ENCODE measurements around the gene TECR.
A peak's percentile ranks its signal among the peaks of the same experiment; 100 is the strongest.
"Not testable (repeated sequence)": the region's sequence is repeated elsewhere in the genome, so short reads cannot be mapped to it uniquely, and the experiment has no call there.

TECR gene, protein sequence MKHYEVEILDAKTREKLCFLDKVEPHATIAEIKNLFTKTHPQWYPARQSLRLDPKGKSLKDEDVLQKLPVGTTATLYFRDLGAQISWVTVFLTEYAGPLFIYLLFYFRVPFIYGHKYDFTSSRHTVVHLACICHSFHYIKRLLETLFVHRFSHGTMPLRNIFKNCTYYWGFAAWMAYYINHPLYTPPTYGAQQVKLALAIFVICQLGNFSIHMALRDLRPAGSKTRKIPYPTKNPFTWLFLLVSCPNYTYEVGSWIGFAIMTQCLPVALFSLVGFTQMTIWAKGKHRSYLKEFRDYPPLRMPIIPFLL

DNA sequence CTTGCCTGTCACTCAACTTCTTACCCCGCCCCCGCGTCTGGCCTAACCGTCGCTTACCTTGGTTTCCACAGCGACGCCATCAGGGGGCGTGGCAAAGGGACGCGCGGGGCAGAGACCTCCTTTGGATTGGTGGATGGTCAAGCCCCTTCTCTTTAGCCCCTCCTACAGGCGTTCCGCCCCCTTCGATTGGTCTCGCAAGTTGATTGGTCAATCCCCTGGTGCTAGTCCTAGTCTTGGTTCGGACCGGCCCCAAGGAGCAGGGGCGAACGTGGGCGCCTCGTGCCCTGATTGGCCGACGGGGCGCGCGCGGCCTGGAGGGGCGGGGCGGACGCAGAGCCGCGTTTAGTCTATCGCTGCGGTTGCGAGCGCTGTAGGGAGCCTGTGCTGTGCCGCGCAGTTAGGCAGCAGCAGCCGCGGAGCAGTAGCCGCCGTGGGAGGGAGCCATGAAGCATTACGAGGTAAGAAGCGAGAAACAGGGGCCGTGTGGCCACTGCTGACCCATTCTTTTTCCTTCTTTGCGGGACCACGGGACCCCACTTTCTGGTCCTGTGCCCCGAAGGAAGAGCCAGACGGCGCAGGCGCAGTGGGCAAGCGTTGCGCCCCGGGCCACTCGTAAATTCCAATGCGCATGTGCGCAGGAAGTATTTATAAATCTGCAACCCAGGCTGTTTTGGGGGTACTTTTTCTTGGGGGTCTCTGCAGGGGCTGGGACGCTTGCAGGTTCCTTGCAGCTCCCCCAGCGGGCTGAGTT is at the start of gene TECR:
Gene TECR (plus strand): TSS at position 341 of the 751 bp plus-strand sequence. CDS start 103 bp downstream, at position 444.
- DNase-seq: peak; percentile 99

DNA sequence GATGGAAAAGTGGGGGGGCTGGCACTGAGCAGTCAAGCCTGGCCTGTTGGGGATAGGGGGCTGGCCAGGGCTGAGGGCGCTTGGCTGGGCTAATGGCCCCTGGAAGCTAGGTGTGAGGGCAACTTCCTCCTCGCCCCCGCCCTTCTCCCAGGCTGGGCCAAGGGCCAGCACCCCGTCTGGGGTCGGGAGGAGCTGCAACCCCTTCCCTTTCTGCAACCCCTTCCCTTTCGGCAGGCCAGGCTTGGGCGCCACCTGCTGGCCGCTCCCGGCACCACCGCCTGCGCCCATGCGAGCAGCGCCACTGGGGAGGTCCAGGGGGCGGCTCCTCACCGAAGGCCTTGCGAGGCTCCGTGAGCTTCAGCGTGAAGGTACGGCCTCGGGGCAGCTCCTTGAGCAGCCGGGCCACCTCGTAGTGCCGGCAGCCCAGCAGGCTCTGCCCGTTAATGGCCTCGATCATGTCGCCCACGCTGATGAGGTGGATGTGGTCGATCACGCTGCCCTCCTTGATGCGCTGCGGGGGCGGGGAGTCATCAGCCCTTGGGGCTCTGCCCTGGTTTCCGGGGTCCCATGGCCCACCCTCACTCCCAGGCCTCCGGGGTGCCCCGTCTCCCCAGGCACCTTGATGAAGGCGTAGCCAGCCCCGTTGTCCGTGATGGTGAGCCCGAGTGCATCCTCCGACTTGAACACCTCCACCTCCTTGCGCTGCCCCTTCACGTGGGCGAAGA is 49.3 kb upstream of the TECR start:
- no peak for DNase-seq

DNA sequence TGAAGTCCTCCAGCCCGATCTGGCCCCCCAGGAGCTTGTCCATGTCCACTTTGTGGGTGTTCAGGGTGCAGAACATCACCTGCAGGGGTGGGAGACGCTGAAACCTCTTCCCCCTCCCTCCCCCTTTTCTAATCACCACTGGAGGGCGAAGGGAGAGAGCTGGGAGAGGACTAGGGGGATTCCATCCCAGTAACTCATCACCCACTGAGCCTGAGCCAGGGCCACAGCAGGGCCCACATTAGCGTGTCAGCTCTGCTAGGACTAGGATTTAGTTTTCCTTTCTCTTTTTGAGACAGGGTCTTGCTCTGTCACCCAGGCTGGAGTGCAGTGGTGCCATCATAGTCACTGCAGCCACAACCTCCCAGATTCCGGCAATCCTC is 48.7 kb upstream of the TECR start:
- no peak for DNase-seq

DNA sequence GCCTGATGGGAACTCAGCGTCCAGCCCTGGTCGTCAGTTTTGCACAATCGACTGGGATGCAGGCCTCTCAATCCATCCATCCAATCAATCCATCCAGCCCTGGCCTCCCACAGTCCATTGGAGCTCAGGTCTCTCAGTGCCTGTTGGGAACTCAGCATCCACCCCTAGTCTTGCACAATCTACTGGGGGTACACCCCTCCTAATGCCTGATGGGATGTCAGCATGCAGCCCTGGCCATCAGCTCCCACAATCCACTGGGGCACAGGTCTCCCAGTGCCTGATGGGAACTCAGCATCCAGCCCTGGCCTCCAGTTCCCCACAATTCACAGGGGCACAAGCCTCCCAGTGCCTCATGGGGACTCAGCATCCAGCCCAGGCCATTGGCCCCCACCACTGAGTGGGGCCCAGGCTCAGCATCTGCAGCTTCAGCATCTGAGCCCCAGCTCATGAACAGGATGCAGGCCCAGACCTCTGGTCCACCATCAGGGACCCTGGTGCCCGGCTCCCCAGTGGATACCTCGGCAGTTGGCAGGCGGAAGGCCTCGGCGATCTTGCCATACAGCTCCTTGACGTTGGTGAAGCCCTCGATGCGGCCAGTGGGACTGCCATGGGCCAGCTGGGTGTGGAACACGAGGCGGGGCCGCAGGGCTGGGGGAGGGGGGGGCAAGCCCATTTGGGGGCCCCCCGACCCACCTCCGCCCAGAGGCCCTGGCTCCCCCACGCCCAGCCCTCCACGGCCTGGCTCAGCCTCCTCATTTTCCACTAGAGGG is 47.0 kb upstream of the TECR start:
- DNase-seq: no peak

DNA sequence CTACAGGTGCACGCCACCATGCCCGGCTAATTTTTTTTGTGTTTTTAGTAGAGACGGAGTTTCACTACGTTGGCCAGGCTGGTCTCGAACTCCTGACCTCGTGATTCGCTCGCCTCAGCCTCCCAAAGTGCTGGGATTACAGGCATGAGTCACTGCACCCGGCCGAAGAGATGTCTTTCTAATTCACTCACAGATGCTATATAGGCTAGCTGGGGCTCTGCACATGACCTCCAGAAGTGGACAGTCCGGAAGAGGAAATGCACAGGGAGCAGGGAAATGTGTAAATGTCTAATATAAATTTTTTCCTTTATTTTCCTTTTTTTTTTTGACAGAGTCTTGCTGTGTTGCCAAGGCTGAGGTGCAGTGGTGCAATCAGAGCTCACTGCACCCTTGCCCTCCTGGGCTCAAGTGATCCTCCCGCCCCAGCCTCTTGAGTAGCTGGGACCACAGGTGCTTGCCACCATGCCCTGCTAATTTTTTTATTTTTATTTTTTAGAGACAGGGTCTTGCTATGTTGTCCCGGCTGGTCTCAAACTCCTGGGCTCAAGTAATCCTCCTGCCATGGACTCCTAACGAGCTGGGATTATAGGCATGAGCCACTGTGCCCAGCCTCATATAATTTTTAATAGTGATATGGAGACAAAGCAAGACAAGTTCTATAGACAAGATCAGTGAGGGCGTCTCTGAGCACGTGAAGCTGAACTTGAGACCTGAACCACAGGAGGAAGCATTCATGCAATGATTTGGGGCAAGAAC is 41.8 kb upstream of the TECR start:
- no peak for DNase-seq

DNA sequence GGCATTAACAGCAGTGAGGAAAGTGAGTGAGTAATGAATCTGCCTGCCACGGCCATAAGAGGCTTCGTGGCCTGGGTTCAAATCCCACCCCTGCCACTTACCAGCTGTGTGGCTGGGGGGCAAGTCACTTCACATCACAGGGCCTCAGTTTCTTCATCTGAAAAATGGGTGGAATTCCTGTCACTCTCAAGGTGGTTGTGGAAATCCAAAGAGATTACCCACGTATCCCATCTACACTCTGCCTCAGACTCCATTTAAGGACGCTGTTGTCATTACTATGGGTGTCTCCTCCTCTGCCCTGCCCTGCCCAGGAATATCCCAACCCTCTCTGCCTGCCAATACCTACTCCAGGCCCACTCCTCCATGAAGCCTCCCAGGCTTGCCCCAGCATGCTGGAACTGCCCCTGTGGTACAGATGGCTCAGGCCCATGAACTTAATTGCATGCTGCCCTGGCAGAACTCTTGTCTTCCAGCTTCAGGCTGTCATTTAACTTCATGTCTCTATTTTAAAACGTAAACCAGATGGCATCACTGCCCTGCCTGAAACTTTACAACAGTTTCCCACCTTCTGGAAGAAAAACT is 36.5 kb upstream of the TECR start:
- no peak for DNase-seq

DNA sequence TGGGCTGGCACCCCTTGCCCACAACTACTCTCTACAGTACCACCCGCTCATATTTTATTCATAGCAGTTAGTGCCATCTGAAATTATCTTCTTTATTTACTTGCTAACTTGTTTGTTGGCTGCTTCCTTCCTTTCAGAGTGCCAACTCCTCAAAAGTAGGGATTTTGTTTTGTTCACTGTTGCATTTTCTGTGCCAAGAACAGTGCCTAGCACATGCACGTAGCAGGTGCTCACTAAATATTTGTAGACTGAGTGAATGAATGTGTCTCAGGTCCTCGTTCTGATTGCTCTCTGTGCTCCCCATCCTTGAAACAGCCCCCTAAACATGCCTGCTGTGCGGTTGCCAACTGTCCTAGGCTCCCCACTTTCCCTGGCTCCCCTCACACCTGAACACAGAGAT is 35.0 kb upstream of the TECR start:
- no peak for DNase-seq

DNA sequence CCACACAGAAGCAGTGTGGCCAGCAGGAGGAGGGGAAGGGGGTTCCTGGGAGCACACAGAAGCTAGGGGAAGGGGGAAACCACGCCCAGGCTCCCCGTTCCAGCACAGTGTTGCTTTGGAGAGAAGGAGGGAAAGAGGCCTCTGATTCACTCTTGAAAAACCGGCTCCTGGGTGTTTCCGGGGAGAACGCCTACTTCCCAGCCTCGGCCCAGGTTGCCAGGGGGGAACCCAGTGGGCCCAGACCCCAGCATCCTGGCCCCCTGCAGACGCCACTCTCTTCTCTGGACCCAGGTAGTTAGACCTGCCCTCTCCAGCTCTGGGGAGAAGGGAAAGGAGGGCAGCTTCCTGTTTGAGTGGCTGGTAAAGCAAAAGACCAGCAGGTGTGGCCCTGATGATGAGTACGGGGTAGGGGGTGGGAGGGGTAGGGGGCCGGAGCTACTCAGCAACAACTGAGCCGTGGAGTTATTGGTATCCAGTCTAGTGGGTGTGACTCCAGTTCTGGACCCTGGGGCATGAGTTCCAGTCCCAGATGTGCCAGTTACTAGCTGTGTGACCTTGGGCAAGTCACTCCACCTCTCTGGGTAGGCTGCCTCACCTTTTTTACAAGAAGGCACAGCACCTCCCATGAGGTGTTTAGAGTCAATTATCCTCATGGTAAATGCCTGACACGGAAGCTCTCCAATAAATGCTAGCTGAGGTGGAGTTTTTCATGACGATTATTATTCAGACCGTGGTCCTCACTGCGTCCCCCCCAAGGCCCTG is 34.3 kb upstream of the TECR start:
- no peak for DNase-seq

DNA sequence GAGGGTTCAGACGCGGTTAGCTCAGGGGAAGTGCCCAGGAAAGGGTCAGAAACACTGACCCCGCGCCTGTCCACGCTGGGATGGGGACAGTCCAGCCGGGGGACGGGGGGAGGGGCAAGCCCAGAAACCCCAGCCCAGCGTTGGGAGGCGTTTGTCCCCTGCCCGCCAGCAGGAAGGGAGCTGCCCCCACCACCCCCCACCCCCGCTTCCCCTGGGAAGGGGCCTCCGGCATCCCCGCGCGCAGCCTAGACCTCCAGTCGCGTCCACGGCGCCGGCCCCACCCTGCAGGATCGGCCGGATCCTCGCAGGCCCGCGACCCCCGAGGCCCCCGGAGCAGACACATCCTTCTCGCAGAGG is 33.7 kb upstream of the TECR start:
- no peak for DNase-seq

DNA sequence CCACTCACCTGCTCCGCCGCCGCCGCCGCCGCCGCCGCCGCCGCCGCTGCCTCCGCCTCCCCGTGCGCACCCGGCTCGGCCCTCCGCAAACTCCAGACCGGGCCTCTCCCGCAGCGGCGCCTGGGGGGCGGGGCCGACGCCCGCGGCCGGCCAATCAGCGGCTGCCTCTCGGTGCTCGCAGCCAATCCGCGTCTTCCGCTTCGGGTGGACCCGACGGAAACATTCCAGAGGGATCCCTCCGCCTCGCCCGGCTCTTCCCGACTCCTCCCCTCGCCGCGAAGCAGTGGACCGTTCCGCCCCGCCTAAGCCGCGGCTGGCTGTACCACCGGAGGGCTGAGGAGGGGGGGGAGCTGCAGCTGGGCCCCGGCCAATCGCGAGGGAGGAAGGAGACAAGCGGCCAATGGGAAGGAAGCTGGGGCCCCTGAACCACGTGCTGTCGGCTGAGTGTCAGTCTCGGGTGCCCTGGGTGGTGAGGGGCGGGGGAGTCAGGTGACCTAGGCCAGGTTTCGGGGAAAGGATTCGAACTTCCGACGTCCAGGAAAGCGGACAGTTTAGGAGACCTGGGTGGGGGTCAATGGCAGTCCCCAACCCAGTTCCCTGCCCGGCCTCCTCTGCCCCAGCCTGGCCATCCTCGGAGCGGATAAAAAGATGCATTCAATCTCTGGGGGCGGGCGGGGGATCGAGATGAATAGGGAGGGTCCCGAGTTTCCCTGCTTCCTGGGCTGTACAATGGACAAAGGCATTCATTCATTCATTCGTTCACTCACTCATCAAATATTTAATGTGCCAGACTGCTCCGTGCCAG is 33.2 kb upstream of the TECR start, which contains the start of gene GIPC1:
Gene GIPC1 (minus strand): TSS at position 99 of the 805 bp plus-strand sequence. CDS start 13,151 bp downstream, outside the sequence.
- DNase-seq: peak; percentile 98

DNA sequence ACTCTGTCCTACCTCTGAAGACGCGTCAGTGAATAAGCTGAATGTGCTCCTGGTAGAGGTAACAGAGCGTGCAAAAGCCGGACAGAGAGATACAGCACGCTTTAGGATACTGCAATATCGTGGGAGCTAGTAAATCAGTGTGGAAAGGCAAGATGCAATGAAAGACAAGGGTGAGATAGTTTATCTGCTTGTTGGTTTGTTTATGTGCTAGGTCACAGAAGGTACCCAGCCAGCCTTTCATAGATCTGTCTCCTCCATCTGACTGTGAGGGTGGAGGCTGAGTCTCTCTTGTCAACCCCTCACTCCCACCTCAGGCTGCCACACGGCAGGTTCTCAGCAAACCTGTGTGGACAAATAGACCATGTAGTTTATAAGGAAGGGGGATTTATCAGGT is 32.6 kb upstream of the TECR start:
- no peak for DNase-seq

DNA sequence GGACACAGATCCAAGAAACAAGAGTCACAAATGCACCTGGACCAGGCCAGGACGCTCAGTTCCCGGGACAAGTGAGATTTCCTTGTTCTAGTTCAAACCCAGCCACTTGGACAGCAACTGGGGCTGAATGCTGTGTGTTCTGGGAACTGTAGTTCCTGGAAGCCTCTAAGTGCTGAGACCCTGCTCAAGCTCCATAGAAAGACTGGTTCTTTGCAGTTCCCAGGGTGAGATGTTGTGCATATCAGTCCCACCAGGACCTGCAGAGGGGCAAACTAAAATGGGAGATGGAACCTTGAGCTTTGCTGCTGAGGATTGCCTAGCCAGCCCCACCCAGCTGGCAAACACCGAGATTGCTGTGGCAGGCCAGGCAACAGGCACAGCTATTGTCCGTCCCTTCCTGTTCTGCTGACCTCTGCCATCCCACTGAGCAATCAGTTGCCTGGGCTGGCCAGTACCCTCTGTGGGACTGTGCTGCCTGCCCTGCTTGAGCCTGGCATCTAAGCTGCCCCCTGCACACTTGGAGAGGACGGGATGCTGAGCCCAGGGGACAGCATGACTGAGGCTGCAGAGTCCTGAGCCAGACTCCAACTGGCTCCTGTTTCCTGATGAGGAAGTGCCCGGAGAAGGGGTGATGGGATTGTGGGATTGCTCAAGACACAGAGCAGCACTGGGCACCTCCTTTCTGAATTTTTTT is 32.0 kb upstream of the TECR start:
- DNase-seq: no peak

DNA sequence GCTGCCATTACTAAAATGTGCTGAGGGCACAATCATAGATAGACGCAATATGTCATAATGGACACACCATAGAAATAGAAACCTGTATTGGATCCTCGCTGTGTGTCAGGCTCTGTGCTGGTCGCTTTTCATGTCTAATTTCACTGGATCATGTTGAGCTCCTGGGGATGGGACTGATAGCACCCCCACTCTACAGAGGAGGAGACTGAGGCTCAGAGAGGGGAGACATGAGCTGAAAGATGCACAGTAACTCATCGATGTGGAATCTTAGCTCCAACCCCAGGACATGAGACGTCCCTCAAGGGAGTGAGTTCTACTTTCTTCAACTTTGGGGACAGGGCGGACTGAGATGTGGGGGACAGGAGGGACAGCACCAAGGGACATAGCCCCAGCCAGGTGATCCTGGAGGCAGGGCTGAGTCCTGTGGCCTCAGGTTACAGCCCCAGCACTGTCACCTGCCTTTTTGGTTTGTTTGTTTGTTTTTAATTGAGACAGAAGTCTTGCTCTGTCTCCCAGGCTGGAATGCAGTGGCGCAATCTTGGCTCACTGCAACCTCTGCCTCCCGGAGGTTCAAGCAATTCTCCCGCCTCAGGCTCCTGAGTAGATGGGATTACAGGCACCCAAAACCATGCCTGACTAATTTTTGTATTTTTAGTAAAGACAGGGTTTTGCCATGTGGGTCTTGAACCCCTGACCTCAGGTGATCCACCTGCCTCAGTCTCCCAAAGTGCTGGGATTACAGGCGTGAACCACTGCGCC is 26.9 kb upstream of the TECR start:
- DNase-seq: peak; percentile 61

DNA sequence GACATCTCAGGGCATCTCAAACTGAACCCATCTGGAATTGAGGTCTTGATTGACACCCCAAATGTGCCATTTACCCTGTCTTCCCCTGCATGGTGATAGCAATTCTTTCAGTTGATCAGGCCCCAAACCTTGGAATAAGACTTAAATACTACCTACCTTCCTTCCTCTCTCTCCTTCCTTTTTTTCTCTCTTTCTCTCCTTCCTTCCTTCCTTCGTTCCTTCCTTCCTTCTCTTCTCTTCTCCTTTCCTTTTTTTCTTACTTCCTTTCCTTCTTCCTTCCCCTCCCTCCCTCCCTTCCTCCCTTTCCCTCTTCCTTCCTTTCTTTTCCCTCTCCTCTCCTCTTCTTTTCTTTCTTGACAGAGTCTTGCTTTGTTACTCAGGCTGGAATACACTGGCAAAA is 26.1 kb upstream of the TECR start:
- DNase-seq: no peak

DNA sequence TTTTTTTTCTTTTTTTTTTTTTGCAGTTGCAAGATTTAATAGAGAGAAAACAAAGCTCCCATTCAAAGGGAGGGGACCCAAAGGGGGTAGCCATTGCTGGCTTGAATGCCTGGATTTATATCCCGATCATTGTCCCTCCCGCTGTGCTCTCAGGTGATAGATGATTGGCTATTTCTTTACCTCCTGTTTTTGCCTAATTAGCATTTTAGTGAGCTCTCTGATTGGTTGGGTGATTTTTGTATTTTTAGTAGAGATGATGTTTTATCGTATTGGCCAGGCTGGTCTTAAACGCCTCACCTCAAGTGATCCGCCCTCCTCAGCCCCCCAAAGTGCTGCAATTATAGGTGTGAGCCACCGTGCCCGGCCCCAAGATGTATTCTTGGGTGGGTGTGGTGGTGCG is 24.8 kb upstream of the TECR start:
- DNase-seq: not testable (repeated sequence)

DNA sequence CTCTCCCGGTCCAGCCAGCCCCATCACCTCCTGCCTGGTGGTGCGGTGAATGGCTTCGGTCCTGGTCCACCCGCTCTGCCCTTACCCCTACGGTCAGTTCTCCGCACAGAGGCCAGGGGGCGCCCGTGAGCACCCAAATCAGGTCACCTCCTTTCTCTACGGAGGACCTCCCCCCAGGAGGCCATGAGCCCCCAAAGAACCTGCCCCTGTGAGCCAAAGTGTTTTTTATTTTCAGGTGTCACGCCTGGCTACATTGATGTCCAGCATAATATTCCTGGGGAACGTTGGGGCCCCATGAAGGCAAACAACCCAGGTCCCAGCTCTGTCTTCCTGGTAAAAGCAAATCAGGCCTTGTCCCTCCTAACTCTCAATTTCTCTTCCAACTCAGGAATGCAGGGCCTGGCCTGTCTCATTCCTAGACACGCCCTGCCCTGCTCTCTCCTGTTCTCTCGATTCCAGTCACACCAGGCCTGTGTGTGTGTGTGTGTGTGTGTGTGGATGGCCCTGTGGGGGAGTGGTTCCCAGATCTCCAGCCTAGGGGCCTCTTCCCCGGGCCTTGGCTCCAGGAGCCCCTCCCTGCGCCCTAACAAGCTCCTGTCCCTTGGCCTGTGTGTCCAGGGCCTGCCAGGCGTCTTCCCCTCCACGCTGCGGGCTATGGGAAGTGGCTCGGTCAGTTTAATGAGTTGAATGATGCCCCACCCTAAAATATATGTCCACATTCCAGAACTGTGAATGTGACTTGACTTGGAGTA is 23.7 kb upstream of the TECR start:
- peak; percentile 86 for DNase-seq

DNA sequence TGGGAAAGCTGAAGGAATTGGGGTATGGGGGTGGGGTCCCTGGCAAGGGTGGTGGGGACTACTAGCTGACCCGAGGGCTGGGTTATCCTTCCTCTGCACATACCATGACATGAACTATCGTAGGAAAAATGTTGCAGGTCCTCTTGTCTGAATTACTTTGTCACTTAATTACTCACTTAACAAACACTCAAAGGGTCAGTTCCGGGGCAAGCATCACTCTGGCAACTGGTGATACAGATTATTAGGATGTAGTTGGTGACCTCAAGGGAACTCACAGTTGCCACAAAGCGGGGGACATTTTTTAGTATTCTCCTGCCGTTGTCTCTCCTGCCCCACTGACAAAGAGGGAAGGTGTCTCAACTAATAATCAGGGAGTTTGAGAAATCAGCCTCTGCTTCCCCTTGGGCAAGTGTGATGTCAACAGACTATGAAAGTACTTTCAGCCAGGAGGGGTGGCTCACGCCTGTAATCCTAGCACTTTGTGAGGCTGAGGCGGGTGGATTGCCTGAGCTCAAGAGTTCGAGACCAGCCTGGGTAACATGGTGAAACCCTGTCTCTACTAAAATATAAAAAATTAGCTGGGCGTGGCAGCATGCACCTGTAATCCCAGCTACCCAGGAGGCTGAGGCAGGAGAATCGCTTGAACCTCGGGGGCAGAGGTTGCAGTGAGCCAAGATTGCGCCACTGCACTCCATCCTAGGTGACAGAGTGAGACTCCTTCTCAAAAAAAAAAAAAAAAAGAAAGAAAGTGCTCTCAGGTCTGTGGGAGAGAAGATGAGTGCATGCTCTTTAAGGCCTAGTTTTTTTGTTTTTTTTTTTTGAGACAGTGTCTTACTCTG is 21.5 kb upstream of the TECR start:
- DNase-seq: peak; percentile 33

All from NCI-H226 (cell line).